HG02678 (cell line): ENCODE data around the gene RNF34.

Source experiments
- ATAC-seq: cut with Tn5 transposase; IDR thresholded peaks from one replicate; pipeline ENCODE4 v1.9.1; 2021; ENCODE audit warnings: mild to moderate bottlenecking, moderate library complexity; ENCODE audit not compliant: unreplicated experiment

Gene RNF34

DNA sequence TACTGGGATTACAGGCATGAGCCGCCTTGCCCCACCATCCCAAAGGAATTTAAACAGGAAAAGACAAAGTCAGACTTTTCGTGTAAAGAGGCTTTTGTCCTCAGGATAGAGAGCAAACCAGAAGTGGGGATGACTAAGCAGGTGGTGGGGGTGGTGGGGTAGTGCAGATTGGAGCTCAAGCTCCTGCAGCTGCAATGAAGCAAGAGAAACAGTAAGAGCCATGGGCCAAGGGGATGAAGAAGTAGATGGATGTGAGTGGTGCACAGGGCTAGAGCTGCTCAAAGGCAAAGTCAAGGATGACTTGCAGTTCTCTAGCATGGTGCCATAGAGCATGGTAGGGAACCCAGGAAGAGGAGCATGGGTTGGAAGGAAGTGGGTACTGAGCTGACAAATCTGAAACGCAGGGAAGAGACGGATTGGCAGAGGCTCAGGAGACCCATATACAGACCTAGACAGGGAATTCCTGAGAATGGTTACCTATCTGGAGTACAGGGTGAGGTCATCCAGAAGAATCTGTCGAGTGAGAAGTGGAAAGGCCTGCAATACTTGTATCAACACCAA is 11.4 kb upstream of the RNF34 start:
- no peak for ATAC-seq

DNA sequence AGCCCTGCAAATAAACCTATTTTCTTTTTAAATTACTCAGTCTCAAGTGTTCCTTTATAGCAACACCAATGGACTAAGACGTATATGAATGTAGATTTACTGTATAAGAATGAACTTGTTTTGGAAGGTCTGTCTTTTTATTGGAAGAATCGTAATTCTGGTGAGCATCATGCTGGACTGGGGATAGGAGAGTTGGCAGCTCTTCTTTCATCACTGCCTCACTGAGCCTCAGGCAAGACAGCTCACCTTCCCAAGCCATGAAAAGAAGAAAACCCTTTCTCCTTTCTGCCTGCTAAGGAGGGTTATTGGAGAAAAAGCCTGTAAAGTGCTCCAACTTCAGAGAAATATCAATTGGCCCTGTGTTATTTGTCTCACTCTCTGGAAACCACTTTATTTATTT is 9.1 kb upstream of the RNF34 start:
- ATAC-seq: no peak

DNA sequence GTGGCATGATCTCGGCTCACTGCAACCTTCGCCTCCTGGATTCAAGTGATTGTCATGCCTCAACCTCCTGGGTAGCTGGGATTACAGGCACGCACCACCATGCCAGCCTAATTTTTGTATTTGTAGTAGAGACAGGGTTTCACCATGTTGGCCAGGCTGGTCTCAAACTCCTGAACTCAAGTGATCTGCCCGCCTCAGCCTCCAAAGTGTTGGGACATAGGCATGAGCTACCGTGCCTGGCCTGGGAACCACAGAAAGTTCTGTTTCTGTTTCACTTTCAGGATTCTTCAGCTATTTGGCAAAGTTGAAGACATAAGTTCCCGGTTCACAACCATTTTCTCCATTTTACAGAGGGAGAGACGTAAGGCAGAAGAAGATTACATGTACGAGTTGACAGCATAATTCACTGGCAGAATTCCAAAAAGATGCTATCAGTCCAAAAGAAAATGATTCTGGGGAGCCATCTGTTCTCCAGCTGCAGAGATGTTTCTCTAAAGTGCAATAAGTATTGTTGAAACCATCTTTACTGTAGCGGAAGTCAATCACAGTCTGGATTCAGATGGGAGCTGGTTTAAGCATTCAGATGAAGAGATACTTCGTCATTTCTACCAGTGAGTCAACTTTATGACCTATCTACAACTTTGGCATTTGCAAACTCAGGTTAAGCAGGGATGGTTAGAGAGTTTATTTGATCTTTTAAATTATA is 8.1 kb upstream of the RNF34 start:
- ATAC-seq: no peak

DNA sequence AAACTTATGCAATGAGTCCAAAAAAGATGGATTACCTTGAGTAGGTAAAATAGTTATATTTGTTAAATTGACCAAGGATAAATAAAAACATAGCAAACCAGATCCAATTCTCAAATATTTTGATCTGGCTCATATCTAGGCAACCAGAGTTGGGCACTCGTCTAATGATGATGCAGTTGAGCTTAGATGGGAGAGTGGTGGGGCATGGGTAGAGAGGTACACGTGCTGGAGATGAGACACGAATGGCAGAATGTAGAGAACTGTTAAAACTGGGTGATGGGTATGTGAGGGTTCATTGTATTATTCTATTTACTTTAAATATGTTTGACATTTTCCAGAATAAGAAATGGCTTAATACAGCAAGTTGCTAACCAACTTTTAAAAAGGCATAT is 7.6 kb upstream of the RNF34 start:
- no peak for ATAC-seq

DNA sequence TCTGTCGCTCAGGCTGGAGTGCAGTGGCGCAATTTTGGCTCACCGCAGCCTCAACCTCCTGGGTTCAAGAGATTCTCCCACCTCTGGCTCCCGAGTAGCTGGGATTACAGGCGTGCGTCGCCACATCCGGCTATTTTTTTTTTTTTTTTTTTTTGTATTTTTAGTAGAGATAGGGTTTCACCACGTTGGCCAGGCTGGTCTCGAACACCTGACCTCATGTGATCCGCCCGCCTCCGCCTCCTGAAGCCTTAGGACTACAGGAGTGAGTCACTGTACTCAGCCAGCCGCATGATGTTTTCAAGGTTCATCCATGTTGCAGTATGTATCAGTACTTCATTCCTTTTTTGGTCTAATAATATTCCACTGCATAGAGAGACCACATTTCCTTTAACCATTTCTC is 2.4 kb upstream of the RNF34 start:
- no peak for ATAC-seq

DNA sequence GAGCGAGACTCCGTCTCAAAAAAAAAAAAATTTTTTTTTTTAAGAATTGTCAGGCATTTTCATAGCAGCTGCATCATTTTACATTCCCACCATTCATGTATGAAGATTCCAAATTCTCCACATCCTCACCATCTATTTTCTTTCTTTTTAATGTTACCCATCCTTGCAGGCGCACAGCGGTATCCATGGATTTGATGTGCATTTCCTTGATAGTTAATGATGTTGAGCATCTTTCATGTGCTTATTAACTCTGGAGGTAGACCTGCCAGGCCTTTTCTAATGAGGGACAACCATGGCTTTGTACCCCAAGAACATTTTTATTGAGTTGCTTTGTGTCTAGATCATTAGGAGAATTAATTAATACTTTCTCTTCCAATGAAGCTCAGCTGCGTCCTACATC is 1.6 kb upstream of the RNF34 start:
- ATAC-seq: no peak

DNA sequence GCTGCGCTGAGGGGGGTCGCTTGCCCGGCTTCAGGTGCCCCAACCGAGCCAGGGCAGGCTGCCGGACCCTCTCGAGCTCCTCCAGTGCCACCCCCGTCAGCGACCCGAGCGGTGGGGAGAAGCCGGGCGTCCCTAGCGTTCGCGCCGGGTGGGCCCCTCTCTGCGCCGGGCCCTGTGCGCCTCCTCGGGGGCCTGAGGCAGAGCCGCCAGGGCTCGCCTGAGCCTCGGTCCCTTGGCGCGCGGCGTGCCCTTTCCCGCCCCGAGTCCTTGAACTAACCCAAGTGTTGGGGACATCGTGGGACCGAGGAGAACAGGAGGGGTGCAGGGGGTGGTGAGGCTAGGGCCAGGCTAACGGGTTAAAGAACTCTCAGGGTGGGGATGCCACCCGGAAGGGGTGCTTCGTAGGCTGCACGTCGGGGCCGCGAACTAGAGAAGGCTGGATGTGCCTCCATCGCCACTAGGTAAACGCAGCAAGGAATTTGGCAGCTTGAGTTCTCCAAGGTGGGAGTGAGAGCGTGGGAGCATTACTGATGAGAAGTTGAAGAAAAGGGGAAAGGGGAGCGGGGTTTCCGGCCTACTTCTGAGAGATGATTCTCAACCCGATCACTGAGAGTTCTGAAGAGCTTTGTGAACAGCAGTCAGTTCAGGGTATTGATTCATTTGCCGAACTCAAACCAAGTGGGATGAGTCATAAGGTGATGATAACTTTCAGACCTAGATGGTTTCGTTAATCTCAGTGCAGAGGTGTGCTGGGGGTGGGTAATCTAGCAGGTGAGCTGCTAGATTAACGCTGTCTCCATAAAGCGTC is 618 bp downstream of the RNF34 start:
- ATAC-seq: peak; percentile 30

DNA sequence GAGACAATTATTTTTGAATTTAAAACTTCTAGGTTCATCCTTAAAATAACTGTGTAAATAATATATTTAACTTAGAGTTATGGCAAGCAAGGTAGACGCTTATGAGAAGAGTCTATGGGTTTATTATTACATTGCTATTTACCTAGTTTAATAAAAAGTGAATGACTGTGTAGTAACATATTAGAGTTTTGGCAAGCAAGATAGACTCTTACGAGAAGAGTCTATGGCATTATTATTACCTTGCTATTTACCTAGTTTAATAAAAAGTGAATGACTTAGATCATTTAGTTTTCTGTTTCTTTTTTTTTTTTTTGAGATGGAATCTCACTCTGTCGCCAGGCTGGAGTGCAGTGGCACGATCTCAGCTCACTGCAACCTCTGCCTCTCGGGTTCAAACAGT is 3.8 kb downstream of the RNF34 start:
- ATAC-seq: no peak

DNA sequence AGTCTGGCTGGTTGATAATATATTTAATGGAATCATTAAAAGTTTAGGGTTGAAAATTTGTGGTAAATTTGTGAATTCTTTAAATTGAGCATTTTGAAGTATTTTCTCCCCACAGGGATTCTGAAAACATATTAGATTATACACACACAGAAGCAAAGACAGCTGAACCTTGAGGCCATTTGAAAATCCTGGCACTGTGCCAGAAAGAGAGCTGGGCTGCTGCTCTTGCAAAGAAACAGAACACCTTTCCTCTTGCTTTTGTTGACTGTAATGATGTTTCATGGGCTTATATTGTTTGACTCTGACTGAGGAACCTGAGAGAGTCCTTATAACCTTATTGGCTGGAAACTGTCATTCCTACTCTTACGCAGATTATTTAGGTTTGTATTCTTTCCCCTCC is 4.8 kb downstream of the RNF34 start:
- ATAC-seq: no peak

DNA sequence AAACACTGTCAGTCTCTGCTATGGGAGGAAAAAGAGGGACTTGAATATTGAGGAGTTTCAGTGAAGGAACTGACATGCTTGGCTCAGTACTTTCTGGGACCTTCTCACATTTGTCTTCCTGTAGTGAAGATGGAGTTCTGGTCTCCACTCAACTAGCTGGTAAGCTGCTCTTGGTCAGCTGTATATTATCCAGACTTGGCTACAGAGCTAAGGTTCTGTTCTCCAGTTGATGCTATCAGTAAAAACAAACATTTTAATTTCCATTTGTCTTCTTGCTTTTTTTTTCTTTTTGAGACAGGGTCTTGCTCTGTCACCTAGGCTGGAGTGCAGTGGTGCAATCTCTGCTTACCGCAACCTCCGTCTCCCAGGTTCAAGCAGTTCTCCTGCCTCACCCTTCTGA is 5.3 kb downstream of the RNF34 start:
- no peak for ATAC-seq

DNA sequence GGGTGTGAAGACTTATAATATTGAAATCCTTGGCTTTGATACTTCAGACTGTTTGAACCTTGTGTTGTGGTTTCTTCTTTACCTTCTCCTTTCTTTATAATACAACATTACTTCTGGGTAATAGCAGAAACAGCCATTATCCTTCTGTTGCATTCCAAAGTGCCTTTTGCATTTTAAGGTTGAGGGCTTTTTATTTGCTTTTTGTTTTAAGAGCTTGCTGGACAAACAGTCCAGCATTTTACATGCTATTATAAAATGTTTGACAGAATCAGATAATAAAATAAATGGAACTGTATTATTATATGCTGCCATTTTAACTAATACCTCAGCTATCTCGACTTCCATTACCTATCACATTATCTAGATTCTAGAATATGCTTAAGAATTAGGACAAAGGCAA is 14.0 kb downstream of the RNF34 start:
- ATAC-seq: no peak

DNA sequence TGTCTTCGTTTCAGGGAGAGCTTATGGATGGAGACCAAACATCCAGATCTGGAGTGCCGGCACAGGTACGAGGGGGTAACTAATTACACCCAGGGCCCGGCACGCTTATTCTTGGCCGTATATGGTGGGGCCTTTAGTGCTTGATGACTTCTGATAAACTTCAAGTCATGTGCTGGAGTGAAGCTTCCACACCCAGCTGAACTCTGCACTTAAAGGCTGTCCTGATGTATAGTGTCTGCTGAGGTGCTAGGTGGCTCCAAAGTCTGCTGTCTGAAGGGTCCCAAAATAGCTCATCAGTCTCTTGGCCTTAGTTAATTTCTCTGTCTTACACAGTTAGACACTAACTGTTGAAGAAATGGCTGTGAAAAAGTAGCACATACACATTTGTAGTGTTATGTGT is 17.9 kb downstream of the RNF34 start:
- no peak for ATAC-seq

DNA sequence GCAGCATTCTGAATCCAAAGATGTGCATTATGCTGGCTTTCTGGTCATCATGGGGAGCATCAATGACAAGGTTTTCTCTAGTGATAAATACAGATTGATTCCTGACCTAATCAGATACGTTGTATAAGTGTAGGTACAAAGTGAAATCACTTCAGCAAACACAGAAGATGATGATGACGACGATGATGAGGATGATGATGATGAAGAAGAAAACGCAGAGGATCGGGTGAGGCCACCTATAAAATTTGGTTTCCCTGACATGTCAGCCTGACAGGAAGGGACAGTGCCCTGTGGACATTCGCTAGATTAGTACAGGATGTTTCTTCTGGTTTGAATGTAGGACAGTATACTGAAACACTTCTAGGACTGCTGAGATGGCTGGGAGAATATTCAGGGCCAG is 20.2 kb downstream of the RNF34 start:
- ATAC-seq: no peak

DNA sequence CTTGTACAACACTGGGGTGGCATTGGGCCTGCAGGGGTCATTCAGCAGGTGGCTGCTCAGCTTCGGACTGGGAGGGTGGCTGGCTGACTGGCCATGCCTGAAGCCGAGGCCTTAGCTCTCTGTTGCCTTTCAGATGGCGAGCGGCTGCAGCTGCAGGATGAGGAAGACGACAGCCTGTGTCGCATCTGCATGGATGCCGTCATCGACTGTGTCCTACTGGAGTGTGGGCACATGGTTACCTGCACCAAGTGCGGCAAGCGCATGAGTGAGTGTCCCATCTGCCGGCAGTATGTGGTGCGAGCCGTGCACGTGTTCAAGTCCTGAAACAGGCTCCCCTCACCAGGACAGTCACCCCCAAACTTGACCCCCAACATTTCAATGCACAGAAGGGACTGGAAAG is 23.3 kb downstream of the RNF34 start:
- no peak for ATAC-seq

DNA sequence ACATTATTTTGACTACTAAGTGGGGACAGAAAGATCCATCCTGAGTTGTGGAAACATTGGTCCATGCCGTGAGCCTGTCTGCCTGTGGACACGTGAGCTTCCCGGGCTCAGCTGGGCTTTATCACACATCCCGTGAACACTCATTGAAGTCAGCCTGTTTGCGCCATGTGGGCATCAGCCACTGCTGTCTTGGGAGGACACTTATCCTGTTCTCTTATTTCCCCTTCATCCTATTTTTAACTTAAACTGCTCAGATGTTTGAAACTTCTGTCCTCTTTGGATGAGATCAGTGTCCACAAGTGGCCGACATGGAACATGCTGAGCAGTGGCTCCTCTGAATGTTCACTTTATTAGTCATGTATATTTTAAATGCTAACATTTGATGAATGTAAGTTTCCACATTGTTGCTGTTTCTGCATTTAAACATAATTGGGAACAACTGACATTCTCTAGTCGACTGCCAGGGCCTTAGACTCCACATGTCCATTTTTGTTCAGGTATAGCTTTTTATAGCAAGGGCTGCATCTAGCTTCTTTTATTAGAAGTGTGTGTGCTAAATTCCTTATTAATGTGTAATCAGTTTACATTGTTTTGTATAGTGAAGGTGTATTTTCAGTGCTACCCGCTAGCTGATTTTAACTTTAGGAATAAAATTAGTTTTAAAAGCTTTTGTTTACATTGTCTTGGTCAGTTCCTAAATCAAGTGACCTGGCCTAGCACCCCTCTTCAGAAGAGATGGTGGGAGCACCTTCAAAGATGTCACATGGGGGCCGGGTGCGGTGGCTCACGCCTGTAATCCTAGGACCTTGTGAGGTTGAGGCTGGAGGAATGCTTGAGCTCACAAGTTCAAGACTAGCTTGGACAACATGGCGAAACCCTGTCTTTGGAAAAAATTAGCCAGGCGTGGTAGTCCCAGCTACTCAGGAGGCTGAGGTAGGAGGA is 24.0 kb downstream of the RNF34 start:
- ATAC-seq: no peak

DNA sequence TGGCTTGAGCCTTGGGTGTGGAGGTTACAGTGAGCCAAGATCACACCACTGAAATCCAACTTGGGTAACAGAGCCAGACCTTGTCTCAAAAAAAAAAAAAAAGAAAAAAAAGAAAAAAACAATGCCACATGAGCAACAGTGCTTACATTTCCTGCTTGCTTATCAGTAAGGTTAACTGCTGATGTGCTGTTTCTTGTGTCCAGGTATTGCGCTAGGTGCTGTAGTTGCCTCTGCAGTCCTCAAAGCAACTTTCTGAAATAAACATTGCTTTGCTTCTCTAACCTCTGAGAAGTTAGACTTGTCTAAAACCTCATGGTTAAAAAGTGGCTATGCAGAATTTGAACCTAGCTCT is 24.7 kb downstream of the RNF34 start:
- ATAC-seq: no peak

DNA sequence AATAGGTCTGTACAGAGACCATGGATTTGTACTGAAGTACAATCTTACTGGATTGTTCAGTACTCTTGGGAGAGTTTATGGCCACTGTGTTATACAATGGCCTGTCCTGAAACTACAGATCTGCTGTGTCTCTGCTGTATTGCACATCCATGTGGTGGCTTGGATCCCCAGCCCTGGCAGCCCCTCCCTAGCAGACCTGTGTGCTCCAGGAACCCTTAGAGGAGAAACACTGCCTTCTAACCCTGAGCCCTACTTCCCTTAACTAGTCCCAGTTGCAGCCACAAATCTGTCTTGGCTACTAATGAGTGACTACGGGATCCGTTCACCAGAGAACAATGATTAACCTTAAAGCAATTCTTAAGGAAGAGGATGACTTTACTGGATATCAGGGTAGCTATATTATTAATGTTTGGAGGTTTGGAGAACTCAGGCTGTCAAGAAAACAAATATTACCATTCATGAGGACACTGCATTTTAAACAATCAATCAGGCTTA is 27.7 kb downstream of the RNF34 start:
- ATAC-seq: no peak

DNA sequence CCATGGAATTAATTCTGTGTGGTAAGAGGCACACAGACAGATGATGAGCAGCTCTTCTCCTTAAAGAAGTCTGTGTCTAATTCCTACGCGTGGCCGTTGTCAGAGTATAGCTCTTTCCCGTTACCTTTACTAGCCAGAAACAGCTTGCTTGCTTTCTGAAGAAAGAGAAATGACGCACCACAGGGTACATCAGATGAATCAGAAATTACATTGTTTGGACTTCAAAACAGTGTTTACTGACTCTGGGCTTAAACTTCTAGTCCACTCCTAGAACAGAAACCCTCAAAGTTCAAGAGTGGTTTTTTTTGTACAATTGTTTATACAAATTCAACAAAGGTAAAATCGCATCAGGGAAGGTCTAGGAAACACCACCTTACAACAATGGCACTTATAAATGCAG is 29.0 kb downstream of the RNF34 start:
- ATAC-seq: no peak

DNA sequence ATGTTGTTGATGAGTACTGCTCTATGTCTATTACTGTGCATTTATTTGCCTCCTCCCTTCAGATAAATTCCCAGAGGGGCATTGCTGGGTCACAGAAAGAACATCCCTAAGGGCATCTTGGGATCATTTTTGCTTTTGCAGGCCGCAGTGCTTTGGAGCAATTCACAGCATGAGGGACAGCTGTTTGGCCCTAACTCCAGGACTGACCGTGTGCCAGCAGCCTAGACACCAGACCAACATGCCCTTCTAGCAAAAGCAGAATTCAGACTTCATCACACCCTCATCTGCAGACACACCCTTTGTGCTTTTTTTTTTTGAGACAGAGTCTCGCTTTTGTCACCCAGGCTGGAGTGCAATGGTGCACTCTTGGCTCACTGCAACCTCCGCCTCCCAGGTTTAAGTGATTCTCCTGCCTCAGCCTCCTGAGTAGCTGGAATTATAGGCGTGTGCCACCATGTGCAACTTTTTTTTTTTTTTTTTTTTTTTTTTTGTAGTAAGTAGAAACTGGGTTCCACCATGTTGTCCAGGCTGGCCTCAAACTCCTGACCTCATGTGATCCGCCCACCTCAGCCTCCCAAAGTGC is 31.0 kb downstream of the RNF34 start:
- ATAC-seq: no peak

DNA sequence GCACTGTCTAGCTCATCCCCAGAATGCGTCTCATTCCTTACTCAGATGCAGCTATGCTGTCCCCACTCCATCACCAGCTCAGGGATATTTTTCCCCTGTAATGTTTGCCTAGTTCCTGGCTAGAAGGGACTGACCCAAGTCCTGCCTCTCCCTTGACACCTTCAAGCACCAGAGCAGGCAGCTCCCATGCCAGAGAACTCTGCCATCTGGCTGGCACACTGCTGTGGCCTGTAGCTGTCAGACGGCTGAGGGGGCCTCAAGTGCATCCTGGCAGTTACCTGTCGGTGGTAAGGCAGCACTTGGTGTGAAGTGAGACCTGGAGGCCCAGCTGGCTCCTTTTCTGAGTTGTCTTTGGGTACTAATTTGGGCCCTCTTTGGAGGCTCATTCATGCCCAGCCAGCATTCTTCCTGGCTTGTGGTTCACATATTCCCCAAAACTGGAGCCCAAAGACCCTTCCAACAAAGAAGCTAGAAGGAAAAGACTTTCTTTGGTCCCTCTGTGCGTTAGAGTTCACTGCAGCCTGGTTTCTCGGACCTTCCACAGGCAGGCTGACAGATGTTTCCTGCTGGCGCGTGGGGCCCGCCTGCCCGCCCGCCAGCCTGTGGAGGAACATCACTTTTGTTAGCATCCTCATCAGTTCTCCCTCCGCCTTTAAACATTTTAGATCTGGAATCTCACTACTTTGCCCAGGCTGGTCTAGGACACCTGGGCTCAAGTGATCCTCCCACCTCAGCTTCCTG is 33.0 kb downstream of the RNF34 start:
- no peak for ATAC-seq
